Stimulated activated memory B cell treated with anti-CD40 and anti-IgM and Interleukin-4, amounts not matched to agents 10 μg/mL and 1 μg/mL and 100 μg/mL, for 72 hours (primary cell): ENCODE data around the gene QDPR.
A peak's percentile ranks its signal among the peaks of the same experiment; 100 is the strongest.

ENCODE experiments used
- ATAC-seq: fragments of 150-1000 bp; cut with Tn5 transposase; 2 replicates; pipeline ENCODE4 v1.10.0; 2021
- H3K27ac Mint-ChIP-seq: one replicate; pipeline ENCODE4 v1.8.0; 2022; ENCODE audit warnings: mild to moderate bottlenecking, mixed read lengths
- H3K27me3 Mint-ChIP-seq: one replicate; pipeline ENCODE4 v1.8.0; 2022; ENCODE audit warnings: mixed read lengths
- H3K36me3 Mint-ChIP-seq: one replicate; pipeline ENCODE4 v1.8.0; 2022; ENCODE audit warnings: mixed read lengths
- H3K4me1 Mint-ChIP-seq: one replicate; pipeline ENCODE4 v1.8.0; 2022; ENCODE audit warnings: mixed read lengths
- H3K4me3 Mint-ChIP-seq: one replicate; pipeline ENCODE4 v1.8.0; 2022; ENCODE audit warnings: mild to moderate bottlenecking, moderate library complexity, mixed read lengths
- H3K9me3 Mint-ChIP-seq: one replicate; pipeline ENCODE4 v1.8.0; 2022; ENCODE audit warnings: mixed read lengths

Gene QDPR

DNA sequence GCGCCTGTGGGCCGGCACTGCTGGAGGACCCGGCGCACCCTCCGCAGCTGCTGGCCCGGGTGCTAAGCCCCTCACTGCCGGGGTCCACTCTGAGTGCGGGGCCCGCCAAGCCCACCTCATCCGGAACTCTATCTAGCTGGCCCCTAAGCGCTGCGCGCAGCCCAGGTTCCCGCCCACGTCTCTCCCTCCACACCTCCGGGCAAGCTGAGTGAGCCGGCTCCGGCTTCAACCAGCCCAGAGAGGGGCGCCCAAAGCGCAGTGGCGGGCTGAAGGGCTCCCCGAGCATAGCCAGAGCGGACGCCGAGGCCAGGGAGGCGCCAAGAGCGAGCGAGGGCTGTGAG is 75.2 kb downstream of the QDPR start:
- Mint-ChIP-seq H3K27me3 (no peaks in the 10 kb centered on the region), H3K4me1 (no peaks in the 10 kb centered on the region), H3K27ac (no peak overlapping the region), H3K9me3 (no peaks in the 10 kb centered on the region), H3K36me3 (no peaks in the 10 kb centered on the region), H3K4me3 (no peak overlapping the region)
- peak; percentile 20 for ATAC-seq
